ENCODE measurements around the gene SNX11.

GRCh38 chr17:48153691-48154358 lies 46.3 kb downstream of the SNX11 start:
- TF ChIP-seq ZNF114 (tag by site-specific recombination; IDR thresholded peaks at IDR 0.05) (no peak), YY1 (tag by site-specific recombination; IDR thresholded peaks at IDR 0.05) (no peak), CTCF (tag by site-specific recombination; IDR thresholded peaks at IDR 0.05) (peak; percentile 78), ZNF658 (tag by site-specific recombination; IDR thresholded peaks at IDR 0.05) (no peak), GFI1B (tag by site-specific recombination; IDR thresholded peaks at IDR 0.05) (0 out of 2 replicates have a peak, but pooled peaks have one; percentile 16), ZNF660 (tag by site-specific recombination; IDR thresholded peaks at IDR 0.05) (no peak), ZNF324 (tag by site-specific recombination; IDR thresholded peaks at IDR 0.05) (peak; percentile 37; the same call in 1 of the 2 replicates), ZNF639 (tag by site-specific recombination; IDR thresholded peaks at IDR 0.05) (0 out of 2 replicates have a peak, but pooled peaks have one; percentile 13), PBX3 (CRISPR knock-in tag; IDR thresholded peaks at IDR 0.05) (no peak), ZBTB7A (tag by site-specific recombination; IDR thresholded peaks at IDR 0.05; ENCODE audit: low read depth) (no peak), TCF7L2 (IDR thresholded peaks at IDR 0.05; ENCODE audit: borderline replicate concordance, low read depth, low read length) (0 out of 2 replicates have a peak, but pooled peaks have one; percentile 44), ZNF202 (tag by site-specific recombination; IDR thresholded peaks at IDR 0.05; ENCODE audit: borderline replicate concordance) (no peak)
